ENCODE results near the gene NFIX. TPM values are rescaled to one million over a fixed set of nuclear protein-coding genes. Genes with fewer than 3 reads are reported as not detected.

Gene NFIX
- polyA plus RNA-seq, 1 donor from 2014 or later = 0.09 TPM

DNA sequence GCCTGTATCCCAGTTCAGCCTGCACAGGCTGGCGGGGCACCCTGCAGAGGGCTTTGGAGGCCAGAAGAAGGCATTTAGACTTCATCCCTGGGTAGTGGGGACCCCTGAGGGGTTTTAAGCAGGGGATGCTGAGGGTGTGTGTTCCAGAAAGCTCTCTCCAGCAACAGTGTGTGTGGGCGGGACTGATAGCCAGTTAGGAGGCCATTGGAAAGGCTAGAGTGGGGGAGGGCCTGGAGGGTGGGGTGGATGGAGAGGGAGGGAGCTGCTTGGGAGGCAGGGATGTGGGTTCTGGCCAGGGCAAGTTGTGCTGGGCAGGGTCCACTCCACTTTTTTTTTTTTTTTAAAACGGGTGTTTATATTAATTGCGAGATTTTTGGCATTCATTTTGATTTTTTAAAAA lies 79.1 kb downstream of the NFIX start:
- Mint-ChIP-seq H3K27ac (no peak overlapping the region), H3K36me3 (no peaks in the 10 kb centered on the region), H3K27me3 (peaks cover 5% of the 10 kb centered on the region), H3K4me1 (peaks cover 0 to 1% (median 0%) of the 10 kb centered on the region in 3 donors), H3K4me3 (no peak overlapping the region), H3K9me3 (no peaks in the 10 kb centered on the region)

DNA sequence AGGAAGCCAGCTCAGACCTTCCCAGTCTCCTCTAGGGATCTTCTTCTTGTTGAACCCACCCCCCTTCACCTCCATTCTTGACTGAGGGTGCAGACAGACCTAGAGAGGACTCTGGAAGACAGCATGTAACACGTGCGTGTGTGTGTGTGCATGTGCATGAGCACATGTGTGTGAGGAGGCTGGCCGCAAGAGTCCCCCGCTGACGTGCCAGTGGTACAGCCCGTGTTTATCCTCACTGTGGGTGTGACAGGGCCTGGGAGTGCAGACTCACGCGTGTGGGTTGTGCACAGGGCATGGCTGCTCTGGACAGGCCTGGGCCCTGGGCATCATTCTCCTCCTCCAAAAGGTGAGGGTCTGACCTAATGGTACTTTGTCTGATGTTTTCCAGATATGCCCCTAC lies 81.0 kb downstream of the NFIX start:
- Mint-ChIP-seq H3K36me3 (no peaks in the 10 kb centered on the region), H3K9me3 (no peaks in the 10 kb centered on the region), H3K27me3 (peaks cover 3% of the 10 kb centered on the region), H3K4me3 (no peak overlapping the region), H3K4me1 (peaks cover 0 to 1% (median 0%) of the 10 kb centered on the region in 3 donors), H3K27ac (no peak overlapping the region)

DNA sequence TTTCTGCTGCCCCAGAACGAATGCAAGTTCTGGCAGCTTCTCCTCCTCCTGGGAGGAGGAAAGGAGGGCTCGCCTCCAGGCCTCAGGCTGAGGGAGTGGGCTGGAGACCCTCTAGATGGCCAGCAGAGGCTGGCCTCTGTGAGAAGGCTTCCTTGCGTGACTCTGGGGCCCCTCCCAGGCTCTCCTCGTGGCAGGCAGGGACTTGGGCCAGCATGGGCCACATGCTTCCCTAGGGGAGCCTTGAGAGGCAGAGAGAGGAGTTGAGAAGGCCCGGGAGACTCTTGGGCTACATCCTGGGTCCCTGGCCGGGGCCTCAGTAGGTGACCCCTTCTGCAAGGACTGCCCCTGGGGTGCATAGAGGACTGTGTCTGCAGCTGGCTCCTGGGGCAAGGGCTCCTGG lies 81.5 kb downstream of the NFIX start:
- no peak overlapping the region for H3K4me3 Mint-ChIP-seq
- peaks cover 0 to 1% (median 0%) of the 10 kb centered on the region in 3 donors for H3K4me1 Mint-ChIP-seq
- H3K9me3 Mint-ChIP-seq = no peaks in the 10 kb centered on the region
- H3K27ac Mint-ChIP-seq = no peak overlapping the region
- peaks cover 3% of the 10 kb centered on the region for H3K27me3 Mint-ChIP-seq
- H3K36me3 Mint-ChIP-seq = no peaks in the 10 kb centered on the region

DNA sequence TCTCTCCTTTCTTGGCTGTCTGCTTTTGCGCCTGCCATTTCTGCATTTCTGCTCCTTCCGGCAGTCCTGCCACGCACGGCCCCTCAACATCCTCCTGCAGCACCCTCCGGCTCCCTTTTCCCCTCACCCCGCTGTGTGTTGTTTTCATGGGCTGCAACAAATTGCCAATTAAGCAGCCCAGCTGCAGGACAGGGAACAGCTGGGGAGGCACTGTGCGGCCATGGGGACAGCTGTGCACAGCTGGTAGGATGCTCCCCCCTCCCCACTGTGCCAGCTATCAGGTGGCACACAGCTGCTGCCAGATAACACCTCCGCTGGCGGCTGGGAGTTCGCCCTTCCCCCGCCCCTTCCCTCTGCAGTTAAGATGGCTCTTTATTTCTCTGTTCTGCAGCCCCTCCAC lies 82.0 kb downstream of the NFIX start:
- peak overlapping the region in 1 of 3 donors; percentile 23 for H3K27ac Mint-ChIP-seq
- no peaks in the 10 kb centered on the region for H3K36me3 Mint-ChIP-seq
- no peaks in the 10 kb centered on the region for H3K9me3 Mint-ChIP-seq
- H3K4me1 Mint-ChIP-seq = peaks cover 0 to under 1% (median 0%) of the 10 kb centered on the region in 3 donors
- peaks cover 3% of the 10 kb centered on the region for H3K27me3 Mint-ChIP-seq
- H3K4me3 Mint-ChIP-seq = peak overlapping the region in 1 of 4 donors; percentile 73

DNA sequence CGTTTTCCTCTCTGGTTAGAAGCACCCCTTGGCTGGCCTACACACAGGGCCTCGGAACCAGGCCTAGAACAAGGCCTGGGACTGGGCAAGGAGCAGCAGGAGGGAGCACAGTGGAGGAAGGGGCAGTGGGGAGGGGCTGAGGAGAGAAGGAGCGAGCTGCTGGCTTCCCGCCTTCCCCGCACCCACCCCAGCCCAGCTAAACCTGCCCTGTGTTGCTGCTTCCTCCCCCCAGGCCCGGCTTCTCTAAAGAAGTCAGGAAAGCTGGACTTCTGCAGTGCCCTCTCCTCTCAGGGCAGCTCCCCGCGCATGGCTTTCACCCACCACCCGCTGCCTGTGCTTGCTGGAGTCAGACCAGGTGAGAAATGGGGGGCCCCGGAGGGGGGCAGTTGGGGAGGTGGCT lies 83.1 kb downstream of the NFIX start:
- H3K4me1 Mint-ChIP-seq = no peaks in the 10 kb centered on the region
- no peaks in the 10 kb centered on the region for H3K9me3 Mint-ChIP-seq
- peaks cover 3% of the 10 kb centered on the region for H3K27me3 Mint-ChIP-seq
- no peak overlapping the region for H3K4me3 Mint-ChIP-seq
- no peaks in the 10 kb centered on the region for H3K36me3 Mint-ChIP-seq
- no peak overlapping the region for H3K27ac Mint-ChIP-seq

DNA sequence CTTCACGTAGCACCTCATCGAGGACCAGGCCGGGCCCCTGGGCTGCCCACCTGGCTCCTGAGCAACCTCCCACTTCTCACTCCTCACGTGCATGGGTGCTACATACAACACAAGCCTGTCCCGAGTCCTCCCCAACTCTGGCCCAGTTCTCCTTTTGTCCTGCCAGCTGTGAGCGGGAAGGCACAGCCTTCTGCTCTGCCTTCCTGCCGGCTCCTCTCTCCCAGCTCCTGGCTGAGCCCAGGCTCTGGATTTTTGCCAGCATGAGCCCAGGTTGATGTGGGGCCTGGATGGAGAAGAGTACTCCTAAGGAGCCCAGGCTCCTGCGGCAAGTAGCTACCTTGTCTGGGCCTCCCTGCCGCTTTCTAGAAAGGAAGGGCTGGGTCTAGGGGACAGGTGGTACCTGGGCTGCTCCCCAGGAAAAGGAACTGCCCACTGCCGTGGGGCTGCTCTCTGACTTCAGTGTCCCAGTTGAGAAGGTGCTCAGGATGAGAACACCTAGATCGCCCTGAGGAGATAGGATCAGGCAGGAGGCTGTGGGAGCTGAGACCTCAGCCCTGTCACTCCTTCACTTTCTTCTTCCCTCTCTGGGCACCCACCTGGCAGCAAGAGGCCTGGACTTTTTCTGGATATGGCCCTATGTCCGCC lies 83.7 kb downstream of the NFIX start:
- Mint-ChIP-seq H3K9me3 (no peaks in the 10 kb centered on the region), H3K4me1 (no peaks in the 10 kb centered on the region), H3K4me3 (no peak overlapping the region), H3K36me3 (no peaks in the 10 kb centered on the region), H3K27me3 (peaks cover 3% of the 10 kb centered on the region), H3K27ac (no peak overlapping the region)

DNA sequence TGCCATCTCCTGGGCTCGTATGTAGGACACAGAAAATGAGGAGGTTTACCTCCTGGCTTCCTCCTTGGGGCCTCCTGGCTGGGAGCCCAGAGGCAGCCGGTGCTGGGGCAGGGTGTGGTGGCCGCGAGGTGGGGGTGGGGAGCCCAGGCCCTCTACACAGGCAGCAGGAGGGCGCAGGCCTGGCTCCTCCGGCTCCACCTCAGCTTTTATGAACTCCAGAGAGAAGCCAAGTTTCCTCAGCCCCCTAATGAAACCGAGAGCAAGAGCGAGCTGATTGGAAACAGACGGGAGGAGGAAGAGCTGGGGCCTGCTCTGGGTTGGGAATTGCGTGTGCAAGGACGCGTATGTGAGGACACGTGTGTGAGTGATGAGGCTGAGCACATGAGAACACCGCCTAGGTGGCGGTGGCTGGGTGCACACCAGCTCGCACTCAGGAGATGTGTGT lies 84.3 kb downstream of the NFIX start:
- H3K9me3 Mint-ChIP-seq = no peaks in the 10 kb centered on the region
- no peaks in the 10 kb centered on the region for H3K36me3 Mint-ChIP-seq
- peaks cover 3% of the 10 kb centered on the region for H3K27me3 Mint-ChIP-seq
- H3K27ac Mint-ChIP-seq = no peak overlapping the region
- no peaks in the 10 kb centered on the region for H3K4me1 Mint-ChIP-seq
- H3K4me3 Mint-ChIP-seq = no peak overlapping the region

DNA sequence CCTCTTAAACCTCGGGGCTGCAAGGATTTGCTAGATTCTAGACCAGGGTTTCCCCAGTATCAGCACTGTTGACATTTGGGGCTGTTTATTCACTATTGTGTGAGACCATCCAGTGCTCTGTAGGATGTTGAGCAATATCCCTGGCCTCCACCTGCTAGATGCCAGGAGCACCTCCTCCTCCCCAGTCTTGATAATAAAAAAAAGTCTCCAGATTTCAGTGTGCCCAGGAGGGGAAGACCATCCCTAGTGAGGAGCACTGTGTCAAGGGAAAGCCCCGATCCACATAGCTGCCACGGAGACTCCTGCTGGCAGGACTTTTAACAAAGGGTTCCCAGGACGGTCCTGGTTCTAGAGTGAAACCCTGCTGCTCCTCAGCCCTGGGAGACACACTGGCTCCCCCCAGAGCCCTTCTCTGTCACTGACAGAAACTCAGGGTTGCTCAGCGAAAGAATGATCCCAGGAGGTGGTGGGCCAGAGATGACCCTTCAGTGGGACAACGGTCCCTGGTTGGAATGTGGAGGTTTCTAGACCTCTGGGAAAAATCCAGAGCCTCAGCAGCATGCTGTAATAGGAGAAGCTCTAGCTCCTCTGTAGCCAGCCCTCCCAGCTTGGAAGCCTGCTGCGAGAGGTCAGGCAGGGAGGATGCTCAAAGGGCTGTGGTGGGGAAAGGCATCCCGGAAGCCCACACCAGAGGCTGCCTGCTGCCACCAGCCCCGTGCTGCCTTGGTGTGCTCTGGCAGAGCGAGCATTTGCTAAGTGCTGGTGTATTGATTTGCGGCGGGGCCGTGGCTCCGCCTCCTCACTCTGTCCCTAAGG lies 87.1 kb downstream of the NFIX start:
- H3K4me1 Mint-ChIP-seq = peaks cover 0 to 2% (median 0%) of the 10 kb centered on the region in 3 donors
- H3K27ac Mint-ChIP-seq = no peak overlapping the region
- H3K4me3 Mint-ChIP-seq = no peak overlapping the region
- H3K36me3 Mint-ChIP-seq = no peaks in the 10 kb centered on the region
- H3K27me3 Mint-ChIP-seq = peaks cover 3% of the 10 kb centered on the region
- H3K9me3 Mint-ChIP-seq = no peaks in the 10 kb centered on the region

DNA sequence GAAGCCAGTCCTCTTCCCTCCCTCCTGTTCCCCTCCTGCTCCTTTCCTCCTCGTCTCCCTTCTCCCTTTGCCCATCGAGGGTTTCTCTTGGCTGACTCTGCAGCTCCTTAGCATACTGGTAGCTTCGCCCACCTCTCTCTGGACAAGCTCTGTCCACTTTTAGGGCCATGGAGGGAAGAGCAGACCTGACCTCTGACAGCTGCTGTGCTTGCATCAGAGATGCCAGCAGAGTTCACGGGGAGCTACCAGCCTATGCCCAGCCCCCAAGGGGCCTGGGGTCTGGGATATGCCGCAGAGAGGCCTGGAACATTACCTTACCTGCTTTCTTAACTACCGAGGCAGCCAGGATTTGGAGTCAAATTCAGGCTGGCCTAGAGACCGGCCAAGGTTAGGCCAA lies 87.7 kb downstream of the NFIX start:
- H3K27ac Mint-ChIP-seq = no peak overlapping the region
- no peaks in the 10 kb centered on the region for H3K27me3 Mint-ChIP-seq
- H3K36me3 Mint-ChIP-seq = no peaks in the 10 kb centered on the region

DNA sequence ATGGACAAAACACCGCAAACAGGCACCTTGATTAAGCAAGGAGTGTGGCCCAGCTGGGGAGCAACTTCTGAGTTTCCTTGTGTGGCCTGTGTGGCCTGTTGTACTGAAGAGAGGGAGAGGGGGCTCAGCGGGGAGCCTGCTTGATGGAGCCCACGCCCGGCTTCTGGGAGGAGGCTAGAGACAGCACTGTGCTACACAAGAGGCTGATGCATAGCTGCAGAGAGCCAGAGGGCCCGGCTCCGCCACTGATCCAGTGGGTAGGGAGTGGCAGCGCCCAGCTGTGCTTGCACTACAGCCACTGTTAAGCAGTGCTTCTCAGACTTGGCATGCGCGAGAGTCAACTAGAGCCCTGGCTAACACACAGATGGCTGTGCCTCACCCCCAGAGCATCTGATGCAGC lies 88.4 kb downstream of the NFIX start:
- no peaks in the 10 kb centered on the region for H3K27me3 Mint-ChIP-seq
- H3K36me3 Mint-ChIP-seq = no peaks in the 10 kb centered on the region
- H3K9me3 Mint-ChIP-seq = no peaks in the 10 kb centered on the region

More for the DNA sequence above, 87.7 kb downstream of the NFIX start:
- Mint-ChIP-seq H3K4me1 (peaks cover 0 to 2% (median 0%) of the 10 kb centered on the region in 3 donors), H3K4me3 (no peak overlapping the region), H3K9me3 (no peaks in the 10 kb centered on the region)

DNA sequence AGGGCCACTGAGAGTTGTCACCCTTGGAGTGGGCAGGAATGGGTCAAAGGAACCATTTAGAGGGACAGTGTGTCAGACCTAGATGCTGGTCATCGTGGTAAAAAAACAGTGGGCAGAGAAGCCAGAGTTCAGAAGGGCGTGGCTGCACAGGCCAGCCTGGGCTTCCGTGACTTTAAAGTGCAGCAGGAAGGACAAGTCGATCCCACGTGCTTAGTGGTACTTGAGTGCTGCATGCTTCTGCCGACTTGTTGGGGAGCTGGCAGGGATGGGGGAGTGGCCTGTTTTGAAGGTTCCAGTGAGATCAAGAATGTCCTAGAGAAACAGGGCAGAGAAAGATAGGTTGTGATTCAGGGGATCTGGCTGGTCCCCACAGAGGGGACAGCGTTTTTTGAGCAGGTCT lies 90.4 kb downstream of the NFIX start:
- H3K9me3 Mint-ChIP-seq = no peaks in the 10 kb centered on the region
- no peak overlapping the region for H3K4me3 Mint-ChIP-seq
- no peaks in the 10 kb centered on the region for H3K27me3 Mint-ChIP-seq
- peaks cover 0 to 4% (median 0%) of the 10 kb centered on the region in 3 donors for H3K4me1 Mint-ChIP-seq
- no peak overlapping the region for H3K27ac Mint-ChIP-seq
- H3K36me3 Mint-ChIP-seq = no peaks in the 10 kb centered on the region

More for the DNA sequence above, 88.4 kb downstream of the NFIX start:
- Mint-ChIP-seq H3K4me3 (no peak overlapping the region), H3K4me1 (peaks cover 0 to 2% (median 0%) of the 10 kb centered on the region in 3 donors), H3K27ac (no peak overlapping the region)

DNA sequence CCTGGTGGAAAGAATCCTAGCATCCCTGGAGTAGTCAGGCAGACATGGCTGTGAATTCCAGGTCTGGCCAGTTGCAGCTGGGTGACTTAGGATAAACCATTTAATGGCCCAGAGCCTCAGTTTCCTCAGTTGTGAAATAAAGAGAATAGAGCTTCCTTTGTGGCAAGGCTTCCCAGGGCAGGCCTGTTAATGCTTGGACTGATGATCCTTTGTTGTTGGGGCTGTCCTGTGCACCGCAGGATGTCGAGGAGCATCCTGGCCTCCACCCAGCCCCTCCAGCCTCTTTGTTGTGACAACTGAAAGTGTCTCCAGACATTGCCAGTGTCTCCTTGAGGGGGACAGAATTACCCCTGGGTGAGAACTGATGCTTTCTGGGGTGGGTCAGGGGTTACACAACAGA lies 91.1 kb downstream of the NFIX start:
- Mint-ChIP-seq H3K36me3 (no peaks in the 10 kb centered on the region), H3K27me3 (no peaks in the 10 kb centered on the region), H3K27ac (no peak overlapping the region), H3K9me3 (no peaks in the 10 kb centered on the region), H3K4me1 (peaks cover 0 to 4% (median 0%) of the 10 kb centered on the region in 3 donors), H3K4me3 (no peak overlapping the region)

DNA sequence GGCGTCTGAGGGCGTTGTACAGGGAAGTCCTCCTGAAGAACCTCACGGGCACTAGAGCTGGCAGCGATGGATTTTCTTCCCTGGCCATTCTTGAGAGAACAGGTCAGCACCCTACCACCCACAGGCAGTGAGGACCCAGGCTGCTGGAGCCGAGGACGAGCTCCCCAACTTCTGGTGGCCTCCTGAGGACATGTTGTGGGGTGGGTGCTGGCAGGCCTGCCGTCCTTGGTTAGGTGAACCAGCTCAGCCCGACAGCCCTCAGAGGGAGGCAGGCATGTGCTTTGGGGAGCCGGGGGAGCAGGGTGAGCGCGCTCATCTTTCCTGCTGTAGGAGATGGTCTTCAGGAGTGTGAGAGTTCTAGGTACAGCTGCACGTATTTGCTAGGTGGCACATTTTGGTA lies 92.0 kb downstream of the NFIX start:
- no peaks in the 10 kb centered on the region for H3K27me3 Mint-ChIP-seq
- H3K27ac Mint-ChIP-seq = no peak overlapping the region
- no peaks in the 10 kb centered on the region for H3K36me3 Mint-ChIP-seq
- no peaks in the 10 kb centered on the region for H3K9me3 Mint-ChIP-seq
- no peak overlapping the region for H3K4me3 Mint-ChIP-seq
- H3K4me1 Mint-ChIP-seq = peaks cover 0 to 4% (median 0%) of the 10 kb centered on the region in 3 donors

DNA sequence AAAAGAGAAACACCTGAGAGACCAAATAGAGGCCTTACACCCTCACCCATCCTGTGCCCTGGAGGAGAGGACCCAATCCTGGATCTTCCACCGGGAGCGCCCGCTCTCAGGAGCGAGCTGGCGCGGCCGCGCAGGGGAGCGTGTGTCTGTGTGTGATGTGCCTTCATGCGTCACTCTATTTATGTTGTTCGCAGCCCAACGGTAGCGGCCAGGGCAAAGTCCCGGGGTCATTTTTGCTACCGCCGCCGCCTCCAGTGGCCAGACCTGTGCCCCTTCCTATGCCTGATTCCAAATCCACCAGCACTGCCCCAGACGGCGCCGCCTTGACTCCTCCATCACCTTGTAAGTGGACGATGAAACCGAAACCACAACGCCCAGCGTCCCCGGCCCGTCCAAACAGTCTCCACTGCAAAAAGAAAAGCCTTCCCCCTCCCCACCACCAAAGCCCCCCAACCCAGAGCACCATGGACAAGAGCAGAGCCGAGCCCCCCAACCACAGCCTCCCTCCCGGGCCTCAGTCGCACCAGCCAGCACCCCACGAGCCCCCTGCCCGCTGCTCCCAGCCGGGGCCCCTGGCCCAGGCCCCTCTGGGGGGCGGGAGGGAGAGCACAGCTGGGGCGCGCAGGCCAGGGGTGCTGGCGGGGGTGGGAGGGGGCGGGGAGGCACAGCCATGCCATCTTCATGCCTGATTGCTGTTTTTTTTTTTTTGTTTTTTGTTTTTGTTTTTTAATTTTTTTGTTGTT lies 92.7 kb downstream of the NFIX start:
- peaks cover 0 to 4% (median 0%) of the 10 kb centered on the region in 3 donors for H3K4me1 Mint-ChIP-seq
- no peaks in the 10 kb centered on the region for H3K27me3 Mint-ChIP-seq
- H3K36me3 Mint-ChIP-seq = no peaks in the 10 kb centered on the region
- H3K27ac Mint-ChIP-seq = no peak overlapping the region
- no peaks in the 10 kb centered on the region for H3K9me3 Mint-ChIP-seq
- H3K4me3 Mint-ChIP-seq = no peak overlapping the region

DNA sequence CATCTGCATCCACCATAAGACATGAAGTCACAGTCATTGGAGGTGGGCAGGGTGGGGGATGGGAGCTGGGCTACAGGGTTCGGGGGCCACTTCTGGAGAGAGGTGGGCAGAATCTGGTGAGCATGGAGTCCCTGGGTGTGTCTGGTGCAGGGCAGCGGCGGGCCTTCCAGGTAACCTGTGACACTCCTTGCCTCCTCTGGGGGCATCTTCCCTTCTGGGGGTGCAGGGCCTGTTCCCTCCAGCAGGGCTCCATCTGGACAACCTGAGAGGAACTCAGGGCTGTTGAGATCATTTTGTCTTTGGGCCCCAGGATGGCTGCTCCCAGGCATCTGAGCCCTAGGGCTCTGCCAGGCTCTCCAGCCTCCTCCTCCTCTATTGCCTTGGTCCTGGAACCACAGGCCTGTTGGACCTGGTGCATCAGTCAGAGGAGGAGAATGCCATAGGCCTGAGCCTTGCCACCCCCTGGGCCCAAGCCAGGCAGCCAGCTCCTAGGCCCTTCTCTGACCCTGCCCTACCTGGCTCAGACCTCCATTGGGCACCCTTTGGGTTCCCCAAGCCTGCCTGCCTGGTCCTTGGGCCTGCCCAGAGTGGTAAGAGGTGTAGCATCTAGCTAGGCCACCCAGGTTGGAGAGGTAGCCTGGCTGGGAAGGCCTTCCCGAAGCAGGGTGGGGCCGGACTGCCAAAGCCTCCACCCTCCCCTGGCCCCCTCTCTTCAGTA lies 94.0 kb downstream of the NFIX start:
- Mint-ChIP-seq H3K27me3 (no peaks in the 10 kb centered on the region), H3K27ac (no peak overlapping the region), H3K36me3 (no peaks in the 10 kb centered on the region), H3K4me1 (peaks cover 4 to 8% (median 4%) of the 10 kb centered on the region in 3 donors), H3K9me3 (no peaks in the 10 kb centered on the region), H3K4me3 (no peak overlapping the region)

Data from IgD-negative memory B cell (primary cell).